NCI-H2107 (cell line): ENCODE measurements around the gene GRIA1.
"Not testable (repeated sequence)": the region's sequence is repeated elsewhere in the genome, so short reads cannot be mapped to it uniquely, and the experiment has no call there.

ENCODE experiments used
- DNase-seq: peaks from one replicate; lab custom pipeline; 2025; lab: John Stamatoyannopoulos, UW

GRIA1 gene

DNA sequence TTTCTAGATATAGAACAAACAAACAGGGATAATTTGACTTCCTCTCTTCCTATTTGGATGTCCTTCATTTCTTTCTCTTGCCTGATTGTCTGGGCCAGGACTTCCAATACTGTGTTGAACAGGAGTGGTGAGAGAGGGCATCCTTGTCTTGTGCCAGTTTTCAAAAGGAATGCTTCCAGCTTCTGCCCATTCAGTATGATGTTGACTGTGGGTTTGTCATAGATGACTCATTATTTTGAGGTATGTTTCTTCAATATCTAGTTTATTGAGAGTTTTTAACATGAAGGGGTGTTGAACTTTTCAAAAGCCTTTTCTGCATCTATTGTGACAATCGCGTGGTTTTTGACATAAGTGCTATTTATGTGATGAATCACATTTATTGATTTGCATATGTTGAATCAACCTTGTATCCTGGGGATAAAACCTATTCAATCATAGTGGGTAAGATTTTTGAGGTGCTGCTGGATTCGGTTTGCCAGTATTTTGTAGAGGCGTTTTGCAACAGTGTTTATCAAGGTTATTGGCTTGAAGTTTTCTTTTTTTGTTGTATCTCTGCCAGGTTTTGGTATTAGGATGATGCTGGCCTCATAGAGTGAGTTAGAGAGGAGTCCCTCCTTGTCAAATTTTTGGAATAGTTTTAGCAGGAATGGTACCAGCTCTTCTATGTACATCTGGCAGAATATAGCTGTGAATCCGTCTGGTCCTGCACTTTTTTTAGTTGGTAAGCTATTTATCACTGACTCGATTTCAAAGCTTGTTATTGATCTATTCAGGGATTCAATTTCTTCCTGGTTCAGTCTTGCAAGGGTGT, 359.0 kb downstream of the GRIA1 start:
- DNase-seq, result not testable (repeated sequence)

DNA sequence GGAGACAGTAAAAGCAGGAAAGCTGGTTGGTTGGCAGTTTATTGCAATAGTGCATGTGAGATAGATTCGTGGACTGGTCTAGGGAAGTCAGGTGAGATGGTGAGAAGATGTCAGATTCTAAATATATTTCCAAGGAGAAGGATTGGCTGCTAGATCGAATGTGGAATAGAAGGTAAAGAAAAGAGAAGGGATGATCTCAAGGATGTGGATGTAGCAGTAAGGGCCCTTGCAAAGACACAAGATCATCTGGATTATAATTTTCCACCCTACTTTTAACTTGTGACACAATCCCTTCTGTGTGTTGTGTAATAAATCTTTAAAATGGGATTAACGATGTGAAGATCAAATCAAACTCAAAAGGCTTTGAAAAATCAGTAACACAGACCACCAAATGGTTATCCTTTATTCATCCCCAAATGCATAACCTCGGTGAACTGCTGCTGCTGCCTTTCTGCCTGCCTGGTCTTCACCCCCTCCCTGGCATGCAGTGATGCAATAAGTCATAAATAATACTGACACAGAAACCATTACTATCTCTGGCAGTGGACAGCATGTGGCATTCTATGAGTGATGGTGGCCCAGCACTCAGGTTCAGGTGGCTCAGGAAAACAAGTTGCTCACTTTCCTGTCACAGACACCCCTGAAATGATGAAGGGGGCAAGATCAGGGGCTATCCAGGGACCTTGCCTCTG, 369.9 kb downstream of the GRIA1 start:
- DNase-seq, result no peak

DNA sequence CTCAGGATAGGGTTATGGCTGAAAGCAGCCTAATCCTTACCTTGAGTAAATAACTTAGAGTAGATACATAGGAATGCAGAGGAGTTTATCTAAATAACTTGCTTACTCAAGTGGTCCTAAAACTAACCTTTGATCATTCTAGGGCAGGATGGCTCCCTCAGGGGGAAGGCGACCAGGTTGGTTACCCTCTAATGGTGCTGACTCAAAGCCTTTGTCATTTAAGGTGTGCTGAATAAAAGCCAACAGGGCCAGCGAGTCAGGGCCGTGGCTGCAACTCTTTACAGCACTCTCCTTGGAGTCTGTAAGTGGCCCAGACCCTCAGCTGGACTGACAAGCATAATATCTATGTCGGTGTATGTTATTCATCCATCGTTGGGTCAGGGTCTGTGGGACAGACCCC, 372.4 kb downstream of the GRIA1 start:
- not testable (repeated sequence) for DNase-seq
